B cell (primary cell): ENCODE results near the gene HTR2B. TPM values are rescaled to one million over a fixed set of nuclear protein-coding genes. Genes with fewer than 3 reads are reported as not detected.

Source experiments
- ATAC-seq: fragments of 200-7000 bp; cut with Tn5 transposase; one replicate; pipeline ENCODE4 v1.10.0; 2021; ENCODE audit warnings: low read depth, mild to moderate bottlenecking, moderate number of reproducible peaks, moderate library complexity
- CTCF ChIA-PET: fragments of 350-600 bp; sonication (Branson Sonifier 250); formaldehyde crosslinking; loops from one replicate; lab custom pipeline; 2021; ENCODE audit warnings: antibody characterized with exemption, inconsistent platforms; lab: Charles Lee
- POLR2A ChIA-PET: fragments of 350-600 bp; sonication (Branson Sonifier 250); formaldehyde crosslinking; loops from one replicate; lab custom pipeline; 2021; ENCODE audit warnings: antibody characterized with exemption; lab: Charles Lee
- DNase-seq: peaks from one replicate; pipeline ENCODE4 v3.0.0; 2013
- H2AFZ ChIP-seq: 2 replicates; pipeline ENCODE4 v1.6.1; 2012; ENCODE audit warnings: mild to moderate bottlenecking, low read depth, low read length; ENCODE audit not compliant: insufficient read depth, poor library complexity, severe bottlenecking
- H3K27ac ChIP-seq, 2 donors: 1 replicate in 1 of 2; 2 replicates in 1 of 2; pipeline ENCODE4 v1.5.1; 2012 to 2013; ENCODE audit warnings: low read length in 2 of 2, mild to moderate bottlenecking in 2 of 2, moderate library complexity in 1 of 2
- H3K27me3 ChIP-seq, 4 experiments: fragments of 200-600 bp in 1 of 4; sonication (generic) in 1 of 4; replicated peaks in 1 of 4; 1 replicate in 2 of 4; 2 replicates in 2 of 4; pipeline versions ENCODE4 v1.6.1 to v1.7.0; 2013 to 2016; ENCODE audit warnings: low read length in 3 of 4, mild to moderate bottlenecking in 2 of 4, mixed read lengths in 1 of 4, moderate library complexity in 1 of 4; ENCODE audit not compliant: insufficient read depth in 4 of 4, control insufficient read depth in 3 of 4; ENCODE audit errors: control extremely low read depth in 1 of 4
- H3K36me3 ChIP-seq, 2 experiments: replicated peaks in 1 of 2; 1 replicate in 1 of 2; 2 replicates in 1 of 2; pipeline versions ENCODE4 v1.6.1 to v1.7.1; 2013; ENCODE audit warnings: low read length in 1 of 2; ENCODE audit not compliant: insufficient read depth in 2 of 2, control insufficient read depth in 1 of 2; ENCODE audit errors: control extremely low read depth in 1 of 2, extremely low read depth in 1 of 2
- H3K4me1 ChIP-seq, 2 donors: fragments of 200-600 bp in 1 of 2; sonication (generic) in 1 of 2; 1 replicate in 1 of 2; 2 replicates in 1 of 2; pipeline versions ENCODE4 v1.5.1 to v1.6.1; 2013 to 2017; ENCODE audit warnings: low read length in 2 of 2; ENCODE audit not compliant: control insufficient read depth in 2 of 2, insufficient read depth in 2 of 2
- H3K4me2 ChIP-seq: replicated peaks from 2 replicates; pipeline ENCODE3; 2012; ENCODE audit warnings: mild to moderate bottlenecking, low read depth, low read length; ENCODE audit not compliant: poor library complexity, severe bottlenecking
- H3K4me3 ChIP-seq, 5 experiments: fragments of 200-600 bp in 1 of 5; sonication (generic) in 1 of 5; 1 replicate in 3 of 5; 2 replicates in 2 of 5; pipeline versions ENCODE4 v1.5.1 to v1.7.0; 2011 to 2016; ENCODE audit warnings: low read length in 4 of 5, mild to moderate bottlenecking in 4 of 5, low read depth in 2 of 5, control low read depth in 1 of 5, moderate library complexity in 1 of 5; ENCODE audit not compliant: insufficient read depth in 1 of 5; ENCODE audit errors: control extremely low read depth in 1 of 5, extremely low read depth in 1 of 5
- H3K79me2 ChIP-seq: fragments of 200-600 bp; sonication (generic); one replicate; pipeline ENCODE4 v1.6.0; 2016; ENCODE audit warnings: low read length; ENCODE audit not compliant: control insufficient read depth, insufficient read depth
- H3K9ac ChIP-seq: fragments of 200-600 bp; sonication (generic); 2 replicates; pipeline ENCODE4 v1.6.1; 2017; ENCODE audit warnings: mild to moderate bottlenecking, low read length, moderate library complexity
- H3K9me3 ChIP-seq, 3 donors: one replicate each; pipeline versions ENCODE4 v1.6.1 to v1.7.1; 2013; ENCODE audit warnings: low read length in 2 of 3; ENCODE audit not compliant: control insufficient read depth in 2 of 3, insufficient read depth in 1 of 3; ENCODE audit errors: control extremely low read depth in 1 of 3
- H4K20me1 ChIP-seq: 2 replicates; pipeline ENCODE4 v1.6.0; 2012; ENCODE audit warnings: mild to moderate bottlenecking, low read length; ENCODE audit not compliant: insufficient read depth, control insufficient read depth, poor library complexity, severe bottlenecking
- H3K27ac Mint-ChIP-seq: one replicate; pipeline ENCODE4 v1.8.0; 2021; ENCODE audit warnings: mixed read lengths
- H3K27me3 Mint-ChIP-seq: one replicate; pipeline ENCODE4 v1.8.0; 2021; ENCODE audit warnings: mixed read lengths
- H3K4me1 Mint-ChIP-seq: one replicate; pipeline ENCODE4 v1.8.0; 2021; ENCODE audit warnings: mixed read lengths
- H3K4me3 Mint-ChIP-seq: one replicate; pipeline ENCODE4 v1.8.0; 2021; ENCODE audit warnings: mixed read lengths
- H3K9me3 Mint-ChIP-seq: one replicate; pipeline ENCODE4 v1.8.0; 2022; ENCODE audit warnings: mixed read lengths; ENCODE audit not compliant: insufficient read depth
- EZH2 ChIP-seq: IDR thresholded peaks from 2 replicates; pipeline ENCODE4 v1.6.1; 2012; ENCODE audit warnings: borderline replicate concordance, low read depth, mild to moderate bottlenecking, moderate library complexity, low read length; ENCODE audit not compliant: insufficient read depth, poor library complexity, severe bottlenecking
- WGBS: methylation state at CpG from one replicate; pipeline ENCODE4 v1.1.5; 2013; ENCODE audit warnings: missing lambda C conversion rate; ENCODE audit not compliant: insufficient coverage; 5-methylcytosine and 5-hydroxymethylcytosine counted together
- intact Hi-C: fragments of 100-400 bp; cut with micrococcal nuclease; formaldehyde crosslinking; loops from one replicate; pipeline ENCODE4 v1.10.0; 2022
- polyA plus RNA-seq: library from polyadenylated mRNA; depleted of rRNA; stranded (reverse); fragments of >200 nt; gene quantifications from 2 replicates; pipeline ENCODE4 v1.2.3, GENCODE V29; 2012
- total RNA-seq, 2 donors: library from RNA; stranded (reverse); fragments of 120-200 nt in 1 of 2; gene quantifications; 1 replicate in 1 of 2; 2 replicates in 1 of 2; pipeline versions ENCODE4 v1.2.3 to v1.2.4, GENCODE V29; 2013 to 2022
- TF ChIP-seq, protein P1 (sequence below): fragments of 200-600 bp; IDR thresholded peaks from one replicate; pipeline ENCODE4 v1.8.0; 2022; ENCODE audit warnings: antibody characterized with exemption, mild to moderate bottlenecking

Gene HTR2B
- total and polyA plus RNA-seq, 2 donors (not counting 1 experiment from before 2014, with no cell fraction given), result not detected

DNA sequence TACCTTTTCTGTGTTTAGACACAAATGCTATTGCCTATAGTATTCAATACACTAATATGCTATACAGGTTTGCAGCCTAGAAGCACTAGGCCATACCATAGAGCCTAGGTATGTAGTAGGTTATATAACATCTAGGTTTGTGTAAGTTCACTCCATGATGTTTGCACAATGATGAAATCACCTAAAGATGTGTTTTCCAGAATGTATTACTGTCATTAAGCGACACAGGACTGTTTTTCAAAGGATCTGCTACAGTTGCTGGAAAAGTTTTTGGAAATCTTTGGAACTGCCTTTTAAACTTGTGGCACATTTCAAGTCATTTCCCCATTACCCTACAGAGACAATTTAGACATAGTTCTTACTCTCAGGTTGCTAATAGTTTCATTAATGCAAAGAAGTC, 58.9 kb downstream of the HTR2B start:
- DNase-seq, result no peak
- Histone ChIP-seq H3K27ac (no peak overlapping the region), H3K9me3 (no peaks in the 10 kb centered on the region), H3K27me3 (no peaks in the 10 kb centered on the region), H4K20me1 (no peaks in the 10 kb centered on the region), H3K4me3 (no peak overlapping the region), H3K4me2 (no peak overlapping the region), H3K36me3 (peaks cover 2 to 58% of the 10 kb centered on the region in 2 experiments), H2AFZ (no peak overlapping the region), H3K79me2 (no peaks in the 10 kb centered on the region), H3K9ac (no peak overlapping the region), H3K4me1 (no peaks in the 10 kb centered on the region)
- Mint-ChIP-seq H3K4me3 (no peak overlapping the region), H3K27ac (no peak overlapping the region), H3K9me3 (no peaks in the 10 kb centered on the region), H3K27me3 (no peaks in the 10 kb centered on the region), H3K4me1 (peaks cover 4% of the 10 kb centered on the region)
- intact Hi-C loops, result no loop called here
- no peak for ATAC-seq
- WGBS, result no CpG with 5 or more reads among the region's 1 CpG
- CTCF ChIA-PET, result no interaction called here
- TF ChIP-seq EZH2, result no peak
- POLR2A ChIA-PET, result no interaction called here

DNA sequence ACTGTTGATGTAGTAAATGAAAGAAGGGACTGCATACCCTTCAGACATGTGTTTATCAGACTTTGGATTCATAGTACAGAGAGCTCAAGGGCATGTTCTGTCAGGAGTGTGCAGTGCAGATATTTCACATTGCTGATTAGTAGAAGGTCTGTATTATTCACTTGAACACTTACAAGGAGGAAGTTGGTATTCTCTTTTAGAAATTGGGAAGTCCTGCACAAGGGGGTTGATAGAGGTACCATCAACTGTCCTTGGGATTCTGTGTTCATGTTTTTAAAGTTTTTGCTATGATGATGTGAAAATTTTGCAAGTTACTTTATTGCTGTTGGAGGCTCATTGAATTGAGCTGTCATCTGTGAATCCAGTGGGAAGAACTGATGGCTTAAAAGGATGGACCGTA, 61.5 kb downstream of the HTR2B start:
- Mint-ChIP-seq H3K27me3 (no peaks in the 10 kb centered on the region), H3K4me3 (no peak overlapping the region), H3K9me3 (no peaks in the 10 kb centered on the region), H3K27ac (no peak overlapping the region), H3K4me1 (peaks cover 20% of the 10 kb centered on the region)
- CTCF ChIA-PET, result interaction anchor here (1.9 kb wide), 1 partner anchor 11 kb away, joined by 6 read pairs; no protein-coding TSS in a partner anchor
- H3K27ac ChIP-seq, result no peak overlapping the region
- ATAC-seq (no peak), DNase-seq (no peak)
- no peaks in the 10 kb centered on the region for H3K9me3 ChIP-seq
- no peak overlapping the region for H3K4me3 ChIP-seq
- intact Hi-C loops, result no loop called here
- POLR2A ChIA-PET, result no interaction called here
- H3K27me3 ChIP-seq, result no peaks in the 10 kb centered on the region
- WGBS, result no CpG with 5 or more reads among the region's 1 CpG
- peaks cover 10% of the 10 kb centered on the region for H4K20me1 ChIP-seq
- H3K4me2 ChIP-seq, result no peak overlapping the region
- H3K9ac ChIP-seq, result no peak overlapping the region
- peaks cover 0 to 39% of the 10 kb centered on the region in 2 experiments for H3K36me3 ChIP-seq
- H3K79me2 ChIP-seq, result peaks cover 18% of the 10 kb centered on the region
- TF ChIP-seq EZH2, result no peak
- TF ChIP-seq, protein P1, sequence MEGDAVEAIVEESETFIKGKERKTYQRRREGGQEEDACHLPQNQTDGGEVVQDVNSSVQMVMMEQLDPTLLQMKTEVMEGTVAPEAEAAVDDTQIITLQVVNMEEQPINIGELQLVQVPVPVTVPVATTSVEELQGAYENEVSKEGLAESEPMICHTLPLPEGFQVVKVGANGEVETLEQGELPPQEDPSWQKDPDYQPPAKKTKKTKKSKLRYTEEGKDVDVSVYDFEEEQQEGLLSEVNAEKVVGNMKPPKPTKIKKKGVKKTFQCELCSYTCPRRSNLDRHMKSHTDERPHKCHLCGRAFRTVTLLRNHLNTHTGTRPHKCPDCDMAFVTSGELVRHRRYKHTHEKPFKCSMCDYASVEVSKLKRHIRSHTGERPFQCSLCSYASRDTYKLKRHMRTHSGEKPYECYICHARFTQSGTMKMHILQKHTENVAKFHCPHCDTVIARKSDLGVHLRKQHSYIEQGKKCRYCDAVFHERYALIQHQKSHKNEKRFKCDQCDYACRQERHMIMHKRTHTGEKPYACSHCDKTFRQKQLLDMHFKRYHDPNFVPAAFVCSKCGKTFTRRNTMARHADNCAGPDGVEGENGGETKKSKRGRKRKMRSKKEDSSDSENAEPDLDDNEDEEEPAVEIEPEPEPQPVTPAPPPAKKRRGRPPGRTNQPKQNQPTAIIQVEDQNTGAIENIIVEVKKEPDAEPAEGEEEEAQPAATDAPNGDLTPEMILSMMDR, result no peak
- peaks cover 2 to 6% of the 10 kb centered on the region in 2 donors for H3K4me1 ChIP-seq
- H2AFZ ChIP-seq, result no peak overlapping the region
